Subcutaneous adipose tissue (tissue), 4 donors: ENCODE measurements around the gene UBE2O. TPM values are rescaled to one million over a fixed set of nuclear protein-coding genes. Genes with fewer than 3 reads are reported as not detected.

ENCODE experiments used
- CTCF ChIP-seq: fragments of 450-650 bp; IDR thresholded peaks from one replicate; pipeline ENCODE4 v1.5.1; 2016; ENCODE audit warnings: low read depth, mild to moderate bottlenecking, control low read depth, antibody characterized with exemption, moderate library complexity
- total RNA-seq, 4 donors: library from RNA; depleted of rRNA; stranded (reverse); fragments of >200 nt; gene quantifications; one replicate each; pipeline ENCODE4 v1.1.0, GENCODE V29; 2016

Gene UBE2O
- total RNA-seq, 4 donors from 2014 or later, result 7.2 to 14.3 (median 12.6) TPM

DNA sequence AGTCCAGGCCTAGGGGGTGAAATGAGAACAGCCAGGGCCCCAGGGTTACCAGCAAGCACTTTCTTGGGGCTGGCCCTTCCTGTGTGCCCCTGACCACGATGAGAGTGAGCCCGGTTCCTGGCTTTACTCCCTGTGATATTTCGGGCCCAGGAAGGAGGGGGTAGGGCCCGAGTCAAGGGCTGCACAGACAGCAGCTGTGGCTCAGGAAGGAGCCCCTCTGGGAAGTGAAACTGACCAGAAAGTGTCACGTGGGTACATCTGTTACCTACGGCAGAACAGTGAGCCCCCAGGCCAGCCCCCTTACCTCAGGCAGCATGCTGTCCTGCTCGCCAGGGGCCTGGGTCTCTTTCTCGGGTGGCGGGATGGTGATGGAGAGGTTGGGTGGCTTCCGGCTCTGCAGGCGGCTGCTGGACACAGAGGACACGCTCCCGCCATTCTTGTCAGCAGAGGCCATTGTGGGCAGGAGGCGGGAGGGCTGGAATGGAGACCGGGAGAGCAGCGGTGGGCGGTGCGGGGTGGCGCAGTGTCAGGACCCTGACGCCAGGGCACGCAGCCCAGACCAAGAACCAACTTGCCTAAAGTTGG, 28.2 kb upstream of the UBE2O start:
- no peak for TF ChIP-seq CTCF

DNA sequence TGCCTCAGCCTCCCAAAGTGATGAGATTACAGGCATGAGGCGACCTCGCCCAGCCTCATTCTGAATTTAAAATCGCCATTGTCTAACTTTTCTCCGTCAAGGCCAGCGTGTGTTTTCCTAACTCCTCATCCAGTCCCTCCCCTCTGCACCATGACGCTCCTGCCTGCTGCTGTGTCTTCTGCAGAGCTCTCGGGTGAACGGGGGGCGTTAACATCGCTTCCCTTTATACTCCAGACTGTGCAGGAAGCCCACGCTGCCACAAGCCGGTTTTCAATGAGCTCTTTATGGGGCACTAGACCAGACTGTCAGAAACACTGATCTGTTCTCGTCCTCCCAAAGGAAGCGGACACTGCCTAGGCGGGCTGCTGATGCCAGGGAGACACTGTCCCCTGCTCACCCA, 27.7 kb upstream of the UBE2O start:
- TF ChIP-seq CTCF, result no peak

DNA sequence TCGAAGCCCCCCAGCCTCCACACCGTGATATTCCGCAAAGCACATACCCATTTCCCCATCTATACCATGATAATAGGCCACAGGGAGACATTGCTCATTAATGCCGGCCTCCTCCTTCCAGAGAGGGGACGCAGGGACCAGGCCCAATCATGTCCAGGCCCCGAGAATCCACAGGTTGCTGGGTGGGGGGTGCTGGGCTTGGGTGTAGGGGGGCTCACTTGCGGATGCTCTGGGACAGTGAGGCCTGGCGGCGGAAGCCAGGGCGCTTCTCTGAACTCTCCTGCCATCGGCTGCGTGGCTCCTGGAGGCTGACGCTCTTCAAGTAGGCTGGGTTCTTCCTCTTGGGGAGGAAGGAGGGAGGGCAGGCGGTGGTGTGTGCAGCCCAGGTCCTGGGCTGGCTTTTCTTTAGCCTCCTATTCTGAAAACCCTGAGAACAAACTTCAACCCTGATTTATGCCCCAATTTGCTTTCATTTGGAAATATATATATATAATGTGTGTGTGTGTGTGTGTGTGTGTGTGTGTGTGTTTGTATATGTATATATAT, 26.6 kb upstream of the UBE2O start:
- TF ChIP-seq CTCF, result no peak

DNA sequence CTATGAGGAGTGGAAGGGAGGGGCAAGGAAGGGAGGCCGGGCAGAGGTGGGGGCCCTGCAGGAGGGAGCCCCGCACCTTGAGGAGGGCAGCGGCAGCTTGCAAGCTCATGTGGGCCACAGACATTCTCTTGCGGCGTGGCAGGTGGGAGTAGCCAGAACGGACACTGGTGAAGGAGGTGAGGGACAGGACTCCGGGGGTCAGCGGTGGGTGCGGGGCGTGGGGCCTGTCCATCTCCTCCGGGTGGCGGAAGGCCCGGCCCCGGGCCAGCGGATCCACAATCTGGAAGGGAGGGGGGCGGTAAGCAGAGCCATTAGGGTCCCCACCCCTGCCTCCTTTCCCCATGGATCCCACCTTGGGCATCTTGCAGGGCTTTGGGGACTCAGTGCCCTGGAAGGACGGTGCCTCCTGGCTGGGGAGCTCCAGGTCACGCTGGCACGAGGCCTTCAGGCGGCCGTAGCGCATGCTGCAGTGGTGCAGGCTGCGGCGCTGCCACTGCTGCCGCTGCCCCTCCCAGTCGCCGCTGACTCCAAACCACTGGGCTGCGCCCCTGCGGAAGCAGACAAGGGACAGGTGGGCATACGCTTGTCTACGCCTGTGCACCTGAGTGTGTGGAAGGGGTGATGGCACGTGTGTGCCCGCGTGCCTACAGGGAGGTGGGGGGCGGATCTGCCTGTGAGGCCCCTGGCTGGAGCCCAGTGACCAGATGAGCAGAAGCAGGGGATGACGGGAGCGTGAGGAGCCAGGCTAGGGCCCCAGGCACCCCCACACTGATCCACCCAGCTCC, 26.0 kb upstream of the UBE2O start:
- no peak for TF ChIP-seq CTCF

- TF ChIP-seq CTCF, result no peak
Measured at GRCh38 chr17:76478097-76478496, 25.1 kb upstream of the UBE2O start.

DNA sequence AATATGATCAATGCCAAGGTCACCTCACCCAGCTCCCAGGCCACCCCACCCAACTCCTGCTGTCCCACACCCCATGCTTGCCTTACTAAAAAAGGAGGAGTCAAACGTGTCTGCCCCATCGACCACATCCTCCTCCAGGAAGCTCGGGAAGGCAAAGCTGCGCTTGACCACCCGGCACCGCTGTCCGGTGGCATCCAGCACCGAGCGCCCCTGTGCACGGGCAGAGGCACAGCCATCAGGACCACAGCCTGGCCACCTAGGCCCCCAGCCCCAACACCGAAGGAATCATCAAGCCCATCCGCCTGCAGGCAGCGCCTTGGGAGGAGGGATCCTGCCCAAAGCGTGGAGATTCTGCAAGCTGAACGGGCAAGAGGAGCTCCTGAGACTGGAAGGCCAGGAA, 24.6 kb upstream of the UBE2O start:
- TF ChIP-seq CTCF, result no peak

GRCh38 chr17:76476736-76477135, 23.8 kb upstream of the UBE2O start:
- no peak for TF ChIP-seq CTCF
